HG03095 (cell line): ENCODE measurements around the gene ABCC4.
"Not testable (repeated sequence)": the region's sequence is repeated elsewhere in the genome, so short reads cannot be mapped to it uniquely, and the experiment has no call there.

Experiments
- ATAC-seq: cut with Tn5 transposase; IDR thresholded peaks from one replicate; pipeline ENCODE4 v1.9.1; 2021; ENCODE audit warnings: moderate library complexity; ENCODE audit not compliant: unreplicated experiment

Gene ABCC4

GRCh38 chr13:95200386-95200957 is 100.8 kb downstream of the ABCC4 start:
- not testable (repeated sequence) for ATAC-seq

- ATAC-seq, result no peak
These were observed 101.4 kb downstream of the ABCC4 start for GRCh38 chr13:95199896-95200295.

- ATAC-seq, result not testable (repeated sequence)
These were observed 102.6 kb downstream of the ABCC4 start for GRCh38 chr13:95198606-95199005.

- ATAC-seq, result no peak
These were observed 103.7 kb downstream of the ABCC4 start for GRCh38 chr13:95197548-95197947.

GRCh38 chr13:95195146-95195545 is 106.1 kb downstream of the ABCC4 start:
- no peak for ATAC-seq

- ATAC-seq, result no peak
These were observed 107.6 kb downstream of the ABCC4 start for GRCh38 chr13:95193509-95194230.

- ATAC-seq, result no peak
These were observed 108.3 kb downstream of the ABCC4 start for GRCh38 chr13:95192998-95193397.

GRCh38 chr13:95192564-95192945 is 108.7 kb downstream of the ABCC4 start:
- ATAC-seq, result not testable (repeated sequence)

GRCh38 chr13:95191821-95192563 is 109.3 kb downstream of the ABCC4 start:
- ATAC-seq, result peak; percentile 96

- no peak for ATAC-seq
These were observed 113.1 kb downstream of the ABCC4 start for GRCh38 chr13:95188128-95188527.

GRCh38 chr13:95185851-95186250 is 115.4 kb downstream of the ABCC4 start:
- ATAC-seq, result no peak

- ATAC-seq, result no peak
These were observed 115.9 kb downstream of the ABCC4 start for GRCh38 chr13:95185311-95185710.

GRCh38 chr13:95184317-95184716 is 116.9 kb downstream of the ABCC4 start:
- ATAC-seq, result no peak

- peak; percentile 45 for ATAC-seq
These were observed 118.5 kb downstream of the ABCC4 start for GRCh38 chr13:95182570-95183265.

GRCh38 chr13:95181586-95181985 is 119.7 kb downstream of the ABCC4 start:
- ATAC-seq, result peak; percentile 88

- no peak for ATAC-seq
These were observed 120.6 kb downstream of the ABCC4 start for GRCh38 chr13:95180513-95181245.

GRCh38 chr13:95176611-95177259 is 124.5 kb downstream of the ABCC4 start:
- no peak for ATAC-seq

- no peak for ATAC-seq
These were observed 126.7 kb downstream of the ABCC4 start for GRCh38 chr13:95174517-95174916.

GRCh38 chr13:95168191-95168590 is 133.1 kb downstream of the ABCC4 start:
- no peak for ATAC-seq

GRCh38 chr13:95167003-95167402 is 134.2 kb downstream of the ABCC4 start:
- ATAC-seq, result not testable (repeated sequence)
